Peyer's patch (tissue), 4 donors: Measurements from ENCODE around the gene ZEB1.

Source experiments
- CTCF ChIP-seq, 6 experiments: fragments of 450-650 bp in 4 of 6; fragments of 200-600 bp in 2 of 6; sonication (generic) in 1 of 6; IDR thresholded peaks; one replicate each; pipeline ENCODE4 v1.5.1; 2017 to 2019; ENCODE audit warnings: antibody characterized with exemption in 6 of 6, mild to moderate bottlenecking in 3 of 6, moderate library complexity in 1 of 6
- POLR2A ChIP-seq, 2 donors: fragments of 450-650 bp; IDR thresholded peaks; one replicate each; pipeline ENCODE4 v1.5.1; 2017; ENCODE audit warnings: antibody characterized with exemption in 2 of 2, mild to moderate bottlenecking in 2 of 2, moderate library complexity in 2 of 2

GRCh38 chr10:31509989-31510388, 191.0 kb downstream of the ZEB1 start:
- TF ChIP-seq CTCF (IDR thresholded peaks at IDR 0.05) (no peak), POLR2A (IDR thresholded peaks at IDR 0.05) (no peak)
